Osteocyte (in vitro differentiated cells): Measurements from ENCODE around the gene BAG5. TPM values are rescaled to one million over a fixed set of nuclear protein-coding genes. Genes with fewer than 3 reads are reported as not detected.

Experiments
- DNase-seq: peaks from one replicate; pipeline ENCODE4 v3.0.0; 2021; ENCODE audit warnings: mixed read lengths; ENCODE audit not compliant: unreplicated experiment; ENCODE audit errors: extremely low spot score
- H3K27ac Mint-ChIP-seq: one replicate; pipeline ENCODE4 v1.8.0; 2021; ENCODE audit warnings: mild to moderate bottlenecking, mixed read lengths; ENCODE audit not compliant: unreplicated experiment
- H3K27me3 Mint-ChIP-seq: one replicate; pipeline ENCODE4 v1.8.0; 2021; ENCODE audit warnings: mixed read lengths; ENCODE audit not compliant: unreplicated experiment
- H3K36me3 Mint-ChIP-seq: one replicate; pipeline ENCODE4 v1.8.0; 2021; ENCODE audit warnings: mixed read lengths; ENCODE audit not compliant: unreplicated experiment
- H3K4me1 Mint-ChIP-seq: one replicate; pipeline ENCODE4 v1.8.0; 2021; ENCODE audit warnings: mixed read lengths; ENCODE audit not compliant: unreplicated experiment
- H3K4me3 Mint-ChIP-seq: one replicate; pipeline ENCODE4 v1.8.0; 2021; ENCODE audit warnings: mild to moderate bottlenecking, moderate library complexity, mixed read lengths; ENCODE audit not compliant: unreplicated experiment
- H3K9me3 Mint-ChIP-seq: one replicate; pipeline ENCODE4 v1.8.0; 2021; ENCODE audit warnings: mixed read lengths; ENCODE audit not compliant: unreplicated experiment
- total RNA-seq: library from RNA; stranded (reverse); gene quantifications from 2 replicates; pipeline ENCODE4 v1.2.1, GENCODE V29; 2021
- TF ChIP-seq, protein P1 (sequence below): fragments of 200-600 bp; sonication (generic); IDR thresholded peaks from 2 replicates; pipeline ENCODE4 v1.5.0; 2021; ENCODE audit warnings: antibody characterized with exemption, mild to moderate bottlenecking, moderate library complexity

BAG5 gene
- total RNA-seq, 1 donor from 2014 or later = 21.9 TPM

DNA sequence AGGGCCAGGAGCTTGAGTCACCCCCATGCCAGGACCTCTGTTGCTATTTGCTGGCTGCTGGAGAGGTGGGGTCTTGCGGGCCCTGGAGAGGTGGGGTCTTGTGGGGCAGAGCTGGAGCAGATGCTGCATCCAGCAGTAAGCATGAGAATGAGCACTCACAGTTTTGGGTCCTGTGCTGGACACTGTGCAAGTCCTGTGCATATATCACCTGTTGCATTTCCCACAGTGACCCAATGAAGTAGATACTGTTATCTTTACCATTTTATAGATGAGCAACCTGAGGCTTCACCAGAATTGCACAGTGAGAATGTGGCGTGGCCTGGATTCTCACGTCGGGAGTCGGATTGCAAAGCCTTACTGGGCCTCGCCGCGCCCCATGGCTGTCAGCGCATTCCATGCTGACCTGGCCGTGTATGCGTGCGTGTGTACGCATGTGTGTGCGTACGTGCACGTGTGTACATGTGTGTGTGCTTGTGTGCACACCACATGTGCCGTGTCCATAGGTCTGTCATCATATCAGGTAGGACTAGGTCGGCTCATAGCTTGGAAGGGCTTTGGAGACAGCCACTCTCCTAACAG lies 12.3 kb upstream of the BAG5 start:
- Mint-ChIP-seq H3K27me3 (no peaks in the 10 kb centered on the region), H3K4me3 (no peak overlapping the region), H3K27ac (peak overlapping the region; percentile 78), H3K4me1 (peaks cover 18% of the 10 kb centered on the region), H3K9me3 (no peaks in the 10 kb centered on the region), H3K36me3 (peaks cover 16% of the 10 kb centered on the region)
- TF ChIP-seq, protein P1, sequence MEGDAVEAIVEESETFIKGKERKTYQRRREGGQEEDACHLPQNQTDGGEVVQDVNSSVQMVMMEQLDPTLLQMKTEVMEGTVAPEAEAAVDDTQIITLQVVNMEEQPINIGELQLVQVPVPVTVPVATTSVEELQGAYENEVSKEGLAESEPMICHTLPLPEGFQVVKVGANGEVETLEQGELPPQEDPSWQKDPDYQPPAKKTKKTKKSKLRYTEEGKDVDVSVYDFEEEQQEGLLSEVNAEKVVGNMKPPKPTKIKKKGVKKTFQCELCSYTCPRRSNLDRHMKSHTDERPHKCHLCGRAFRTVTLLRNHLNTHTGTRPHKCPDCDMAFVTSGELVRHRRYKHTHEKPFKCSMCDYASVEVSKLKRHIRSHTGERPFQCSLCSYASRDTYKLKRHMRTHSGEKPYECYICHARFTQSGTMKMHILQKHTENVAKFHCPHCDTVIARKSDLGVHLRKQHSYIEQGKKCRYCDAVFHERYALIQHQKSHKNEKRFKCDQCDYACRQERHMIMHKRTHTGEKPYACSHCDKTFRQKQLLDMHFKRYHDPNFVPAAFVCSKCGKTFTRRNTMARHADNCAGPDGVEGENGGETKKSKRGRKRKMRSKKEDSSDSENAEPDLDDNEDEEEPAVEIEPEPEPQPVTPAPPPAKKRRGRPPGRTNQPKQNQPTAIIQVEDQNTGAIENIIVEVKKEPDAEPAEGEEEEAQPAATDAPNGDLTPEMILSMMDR = no peak
- no peak for DNase-seq

DNA sequence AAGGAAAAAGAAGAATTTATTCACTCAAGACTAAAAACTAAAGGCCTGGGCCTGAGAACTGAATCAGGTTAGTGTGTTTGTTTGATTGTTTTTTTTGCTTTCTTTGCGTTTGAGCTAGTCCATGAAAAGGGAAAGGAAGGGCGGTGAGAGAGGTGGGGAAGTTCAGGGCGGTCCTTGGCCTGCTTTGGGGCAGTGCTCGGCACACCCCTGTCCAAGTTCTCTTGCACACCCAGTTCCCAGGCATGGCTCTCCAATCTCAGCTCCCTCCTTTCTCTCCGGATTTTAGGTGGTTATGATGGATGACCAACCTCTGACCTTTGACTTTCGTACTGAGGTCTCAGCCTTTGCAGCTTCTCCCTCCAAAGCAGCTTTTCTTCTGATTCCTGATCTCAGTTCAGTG lies 11.6 kb upstream of the BAG5 start:
- peaks cover 16% of the 10 kb centered on the region for H3K36me3 Mint-ChIP-seq
- no peak for DNase-seq
- H3K9me3 Mint-ChIP-seq = no peaks in the 10 kb centered on the region
- H3K4me1 Mint-ChIP-seq = peaks cover 18% of the 10 kb centered on the region
- no peaks in the 10 kb centered on the region for H3K27me3 Mint-ChIP-seq
- H3K4me3 Mint-ChIP-seq = no peak overlapping the region
- H3K27ac Mint-ChIP-seq = no peak overlapping the region
- TF ChIP-seq, protein P1 = no peak

DNA sequence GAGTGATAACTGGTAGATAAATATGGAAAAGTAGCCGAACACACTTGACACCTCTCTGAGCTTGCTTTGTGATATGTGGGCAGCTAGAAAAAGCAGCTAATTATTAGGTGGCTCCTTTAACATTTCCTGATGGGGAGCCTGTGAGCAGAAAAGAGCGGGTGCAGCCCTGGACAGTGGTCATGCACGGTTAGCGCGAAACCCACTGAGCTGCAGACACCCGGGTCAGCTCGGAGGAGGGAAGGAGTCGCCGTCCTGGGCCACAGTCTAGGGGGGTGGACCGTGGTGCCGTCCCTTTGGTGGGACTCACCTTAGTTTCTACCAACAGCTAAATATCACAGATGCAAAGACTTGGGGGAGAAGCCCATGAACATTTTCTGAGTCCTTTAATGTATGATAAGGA lies 7.0 kb upstream of the BAG5 start:
- H3K9me3 Mint-ChIP-seq = no peaks in the 10 kb centered on the region
- no peaks in the 10 kb centered on the region for H3K27me3 Mint-ChIP-seq
- H3K4me1 Mint-ChIP-seq = peaks cover 14% of the 10 kb centered on the region
- no peak for DNase-seq
- peaks cover 7% of the 10 kb centered on the region for H3K36me3 Mint-ChIP-seq
- H3K4me3 Mint-ChIP-seq = no peak overlapping the region
- TF ChIP-seq, protein P1 = no peak
- H3K27ac Mint-ChIP-seq = no peak overlapping the region

DNA sequence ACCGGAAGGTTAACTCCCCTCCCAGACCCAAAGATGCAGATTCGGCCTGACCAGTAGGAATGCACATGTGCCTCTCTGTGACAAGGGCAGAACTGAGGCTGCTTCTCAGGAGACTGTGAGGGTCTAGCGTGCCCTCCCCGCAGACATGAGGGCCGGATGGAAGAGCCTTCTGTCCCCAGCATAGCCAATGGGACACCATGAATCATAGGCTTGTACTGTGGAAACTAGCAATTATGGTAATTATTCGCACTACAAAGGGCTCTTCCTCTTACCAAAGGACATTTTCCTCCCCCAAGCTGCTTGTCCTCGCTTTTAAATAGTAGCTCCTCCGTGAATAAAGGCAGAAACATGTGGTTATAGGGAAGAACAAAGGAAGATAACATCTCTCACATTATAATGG lies 6.5 kb upstream of the BAG5 start:
- DNase-seq = no peak

DNA sequence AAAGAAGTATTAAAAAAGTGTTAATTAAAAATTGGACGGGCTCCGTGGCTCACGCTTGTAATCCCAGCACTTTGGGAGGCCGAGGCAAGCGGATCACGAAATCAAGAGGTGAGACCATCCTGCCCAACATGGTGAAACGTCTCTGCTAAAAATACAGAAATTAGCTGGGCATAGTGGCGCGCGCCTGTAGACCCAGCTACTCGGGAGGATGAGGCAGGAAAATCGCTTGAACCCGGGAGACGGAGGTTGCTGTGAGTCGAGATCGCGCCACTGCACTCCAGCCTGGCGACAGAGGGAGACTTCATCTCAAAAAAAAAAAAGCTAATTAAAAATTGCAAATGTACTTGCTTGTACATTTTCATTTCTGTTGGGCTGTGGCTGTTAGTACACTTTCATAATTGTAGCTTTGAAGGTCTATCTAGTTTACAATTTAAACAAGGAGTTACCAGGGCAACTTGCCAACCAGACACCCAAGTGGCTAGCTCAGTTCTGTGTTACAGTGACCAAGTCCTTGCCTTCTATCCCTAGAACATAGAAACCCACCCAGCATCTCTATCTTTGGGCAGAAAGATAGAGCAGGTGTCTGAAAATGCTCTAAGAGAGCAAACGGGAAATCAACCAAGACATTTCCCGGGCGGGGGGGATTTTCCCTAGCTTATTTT lies 1.5 kb upstream of the BAG5 start:
- H3K9me3 Mint-ChIP-seq = no peaks in the 10 kb centered on the region
- H3K4me3 Mint-ChIP-seq = peak overlapping the region; percentile 85
- H3K27ac Mint-ChIP-seq = no peak overlapping the region
- H3K4me1 Mint-ChIP-seq = peaks cover 44% of the 10 kb centered on the region
- TF ChIP-seq, protein P1 = no peak
- H3K36me3 Mint-ChIP-seq = peaks cover 15% of the 10 kb centered on the region
- no peak for DNase-seq
- H3K27me3 Mint-ChIP-seq = no peaks in the 10 kb centered on the region

More for the DNA sequence above, 6.5 kb upstream of the BAG5 start:
- Mint-ChIP-seq H3K27ac (peak overlapping the region; percentile 10), H3K36me3 (peaks cover 5% of the 10 kb centered on the region), H3K4me3 (no peak overlapping the region), H3K27me3 (no peaks in the 10 kb centered on the region), H3K4me1 (peaks cover 18% of the 10 kb centered on the region), H3K9me3 (no peaks in the 10 kb centered on the region)
- TF ChIP-seq, protein P1 = no peak
